K562 (cell line): Measurements from ENCODE around the gene HOXB3. TPM values are rescaled to one million over a fixed set of nuclear protein-coding genes. Genes with fewer than 3 reads are reported as not detected.

Experiments
- BRD9 ChIP-seq: fragments of 450-650 bp; IDR thresholded peaks from 2 replicates; pipeline ENCODE4 v1.6.1; 2018; ENCODE audit warnings: low read depth; ENCODE audit not compliant: partially characterized antibody
- ELF1 ChIP-seq: fragments of 200-800 bp; sonication (Bioruptor generic); IDR thresholded peaks from 2 replicates; pipeline ENCODE4 v1.6.1; 2016; ENCODE audit warnings: missing genetic modification characterization, missing compliant biosample characterization
- NCOA6 ChIP-seq: fragments of 450-650 bp; IDR thresholded peaks from 2 replicates; pipeline ENCODE4 v1.6.1; 2017; ENCODE audit warnings: mild to moderate bottlenecking
- NR2C1 ChIP-seq, 2 experiments: fragments of 450-650 bp; IDR thresholded peaks; 2 replicates each; pipeline ENCODE4 v1.6.1; 2017; ENCODE audit warnings: mild to moderate bottlenecking in 2 of 2, antibody characterized with exemption in 1 of 2, inconsistent platforms in 1 of 2, missing compliant biosample characterization in 1 of 2, missing genetic modification characterization in 1 of 2
- RBM34 ChIP-seq: fragments of 200-400 bp; formaldehyde crosslinking; IDR thresholded peaks from 2 replicates; pipeline ENCODE4 v1.6.1; 2018; ENCODE audit warnings: low read length, borderline replicate concordance; ENCODE audit not compliant: insufficient read depth
- SRSF9 ChIP-seq: fragments of 200-400 bp; formaldehyde crosslinking; IDR thresholded peaks from 2 replicates; pipeline ENCODE4 v1.6.1; 2017; ENCODE audit warnings: low read depth, low read length, borderline replicate concordance
- ZNF197 ChIP-seq: fragments of 200-800 bp; sonication (Bioruptor generic); IDR thresholded peaks from 2 replicates; pipeline ENCODE4 v1.6.1; 2016; ENCODE audit warnings: low read depth, missing genetic modification characterization, missing compliant biosample characterization
- ZNF212 ChIP-seq: fragments of 450-650 bp; formaldehyde crosslinking; IDR thresholded peaks from 2 replicates; pipeline ENCODE4 v1.4.0; 2020; ENCODE audit warnings: mild to moderate bottlenecking
- ZNF551 ChIP-seq: fragments of 250-450 bp; sonication (Bioruptor Pico); IDR thresholded peaks from 2 replicates; pipeline ENCODE4 v1.5.0; 2021; ENCODE audit warnings: mild to moderate bottlenecking, moderate library complexity
- polyA plus RNA-seq, 8 experiments: library from polyadenylated mRNA; depleted of rRNA in 4 of 8; stranded (reverse) in 5 of 8; unstranded in 3 of 8; fragments of >200 nt; fragmentation: Nextera tagmentation in 2 of 8; fragmentation: Illumina TruSeq in 1 of 8; extraction: Ambion mirVana in 2 of 8; extraction: Trizol in 1 of 8; gene quantifications; 2 replicates each; pipeline versions ENCODE4 v1.2.1 to v1.2.3, GENCODE V29; 2011 to 2014; ENCODE audit warnings: inconsistent platforms in 1 of 8, missing spikeins in 1 of 8
- total RNA-seq, 7 experiments: library from RNA; depleted of rRNA in 6 of 7; stranded (reverse); fragments of >200 nt in 6 of 7; fragmentation: Illumina TruSeq in 2 of 7; extraction: Trizol in 2 of 7; gene quantifications; 2 replicates each; pipeline versions ENCODE4 v1.2.1 to v1.2.3, GENCODE V29; 2011 to 2021; ENCODE audit warnings: low replicate concordance in 1 of 7
- TF ChIP-seq, protein P1 (sequence below), 2 experiments: fragments of 450-650 bp; IDR thresholded peaks; 2 replicates each; pipeline ENCODE4 v1.6.1; 2018; ENCODE audit warnings: mild to moderate bottlenecking in 2 of 2, low read depth in 1 of 2; ENCODE audit not compliant: partially characterized antibody in 2 of 2
- TF ChIP-seq, protein P2 (sequence below), 2 experiments: IDR thresholded peaks; 2 replicates each; pipeline ENCODE4 v1.6.1; 2011; ENCODE audit warnings: borderline replicate concordance in 1 of 2, control low read depth in 1 of 2, low read depth in 1 of 2, low read length in 1 of 2, mild to moderate bottlenecking in 1 of 2, mixed read lengths in 1 of 2, moderate library complexity in 1 of 2; ENCODE audit not compliant: insufficient read depth in 1 of 2, insufficient read length in 1 of 2, poor library complexity in 1 of 2, severe bottlenecking in 1 of 2; ENCODE audit errors: extremely low read depth in 1 of 2
- TF ChIP-seq, protein P3 (sequence below): fragments of 450-650 bp; formaldehyde crosslinking; IDR thresholded peaks from 2 replicates; pipeline ENCODE4 v1.4.0; 2020; ENCODE audit warnings: mild to moderate bottlenecking
- TF ChIP-seq, protein P4 (sequence below): fragments of 250-450 bp; sonication (Bioruptor Pico); IDR thresholded peaks from 2 replicates; pipeline ENCODE4 v1.4.0; 2020; ENCODE audit warnings: mild to moderate bottlenecking
- TF ChIP-seq, protein P5 (sequence below): fragments of 450-650 bp; formaldehyde crosslinking; IDR thresholded peaks from 2 replicates; pipeline ENCODE4 v1.4.0; 2022; ENCODE audit warnings: missing genetic modification characterization
- TF ChIP-seq, protein P6 (sequence below): fragments of 250-450 bp; sonication (Bioruptor Pico); IDR thresholded peaks from 2 replicates; pipeline ENCODE4 v1.8.0; 2022; ENCODE audit warnings: inconsistent platforms

Gene HOXB3
- total and polyA plus RNA-seq, 9 of the 15 experiments (the other 6 are each of a cell fraction or from before 2014, with no cell fraction given) = 2.4 to 41.3 (median 20.2) TPM

DNA sequence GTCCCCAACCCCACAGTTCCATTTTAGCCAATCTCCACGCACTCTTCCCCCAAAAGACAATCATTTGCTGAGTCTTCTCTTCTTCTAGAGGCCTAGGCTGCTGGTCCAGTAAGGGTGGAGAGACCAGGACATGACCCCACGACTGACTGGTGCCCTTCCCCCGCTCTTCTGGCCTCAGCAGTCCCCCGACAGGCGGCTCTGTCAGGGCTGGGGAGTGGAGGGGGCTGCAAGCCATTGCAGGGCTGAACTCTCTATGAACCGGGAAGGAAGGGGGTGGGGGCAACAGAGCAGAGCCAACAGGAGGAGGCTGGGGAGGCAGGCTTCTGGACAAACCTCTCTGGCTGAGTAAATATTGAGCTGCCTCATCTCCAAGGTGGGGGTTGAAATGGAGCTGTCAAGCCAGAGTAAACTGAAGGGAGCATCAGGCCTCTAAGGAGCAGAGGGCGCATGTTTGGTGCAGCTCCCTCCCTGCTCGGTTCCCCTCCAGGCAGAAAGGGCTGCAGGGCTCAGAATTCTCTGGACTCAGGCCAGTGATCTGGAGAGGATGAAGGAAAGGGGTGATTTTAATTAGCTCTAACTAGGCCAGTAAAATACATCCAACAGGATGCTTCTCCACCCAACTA is 67.9 kb downstream of the HOXB3 start (continued):
- TF ChIP-seq RBM34 = no peak
- no peak for TF ChIP-seq ZNF551 (CRISPR knock-in tag)
- TF ChIP-seq, protein P1, sequence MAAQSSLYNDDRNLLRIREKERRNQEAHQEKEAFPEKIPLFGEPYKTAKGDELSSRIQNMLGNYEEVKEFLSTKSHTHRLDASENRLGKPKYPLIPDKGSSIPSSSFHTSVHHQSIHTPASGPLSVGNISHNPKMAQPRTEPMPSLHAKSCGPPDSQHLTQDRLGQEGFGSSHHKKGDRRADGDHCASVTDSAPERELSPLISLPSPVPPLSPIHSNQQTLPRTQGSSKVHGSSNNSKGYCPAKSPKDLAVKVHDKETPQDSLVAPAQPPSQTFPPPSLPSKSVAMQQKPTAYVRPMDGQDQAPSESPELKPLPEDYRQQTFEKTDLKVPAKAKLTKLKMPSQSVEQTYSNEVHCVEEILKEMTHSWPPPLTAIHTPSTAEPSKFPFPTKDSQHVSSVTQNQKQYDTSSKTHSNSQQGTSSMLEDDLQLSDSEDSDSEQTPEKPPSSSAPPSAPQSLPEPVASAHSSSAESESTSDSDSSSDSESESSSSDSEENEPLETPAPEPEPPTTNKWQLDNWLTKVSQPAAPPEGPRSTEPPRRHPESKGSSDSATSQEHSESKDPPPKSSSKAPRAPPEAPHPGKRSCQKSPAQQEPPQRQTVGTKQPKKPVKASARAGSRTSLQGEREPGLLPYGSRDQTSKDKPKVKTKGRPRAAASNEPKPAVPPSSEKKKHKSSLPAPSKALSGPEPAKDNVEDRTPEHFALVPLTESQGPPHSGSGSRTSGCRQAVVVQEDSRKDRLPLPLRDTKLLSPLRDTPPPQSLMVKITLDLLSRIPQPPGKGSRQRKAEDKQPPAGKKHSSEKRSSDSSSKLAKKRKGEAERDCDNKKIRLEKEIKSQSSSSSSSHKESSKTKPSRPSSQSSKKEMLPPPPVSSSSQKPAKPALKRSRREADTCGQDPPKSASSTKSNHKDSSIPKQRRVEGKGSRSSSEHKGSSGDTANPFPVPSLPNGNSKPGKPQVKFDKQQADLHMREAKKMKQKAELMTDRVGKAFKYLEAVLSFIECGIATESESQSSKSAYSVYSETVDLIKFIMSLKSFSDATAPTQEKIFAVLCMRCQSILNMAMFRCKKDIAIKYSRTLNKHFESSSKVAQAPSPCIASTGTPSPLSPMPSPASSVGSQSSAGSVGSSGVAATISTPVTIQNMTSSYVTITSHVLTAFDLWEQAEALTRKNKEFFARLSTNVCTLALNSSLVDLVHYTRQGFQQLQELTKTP (IDR thresholded peaks at IDR 0.05; ENCODE audit: low read depth in 1 of 2, partially characterized antibody in 2 of 2) = no peak
- TF ChIP-seq, protein P2, sequence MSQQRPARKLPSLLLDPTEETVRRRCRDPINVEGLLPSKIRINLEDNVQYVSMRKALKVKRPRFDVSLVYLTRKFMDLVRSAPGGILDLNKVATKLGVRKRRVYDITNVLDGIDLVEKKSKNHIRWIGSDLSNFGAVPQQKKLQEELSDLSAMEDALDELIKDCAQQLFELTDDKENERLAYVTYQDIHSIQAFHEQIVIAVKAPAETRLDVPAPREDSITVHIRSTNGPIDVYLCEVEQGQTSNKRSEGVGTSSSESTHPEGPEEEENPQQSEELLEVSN (IDR thresholded peaks at IDR 0.05; ENCODE audit: borderline replicate concordance in 1 of 2, extremely low read depth in 1 of 2, insufficient read depth in 1 of 2, insufficient read length in 1 of 2, low read depth in 1 of 2, low read length in 1 of 2, poor library complexity in 1 of 2, severe bottlenecking in 1 of 2) = peak in 1 of 2 experiments; percentile 55
- peak; percentile 55; the same call in 1 of the 2 replicates for TF ChIP-seq NCOA6
- TF ChIP-seq, protein P3, sequence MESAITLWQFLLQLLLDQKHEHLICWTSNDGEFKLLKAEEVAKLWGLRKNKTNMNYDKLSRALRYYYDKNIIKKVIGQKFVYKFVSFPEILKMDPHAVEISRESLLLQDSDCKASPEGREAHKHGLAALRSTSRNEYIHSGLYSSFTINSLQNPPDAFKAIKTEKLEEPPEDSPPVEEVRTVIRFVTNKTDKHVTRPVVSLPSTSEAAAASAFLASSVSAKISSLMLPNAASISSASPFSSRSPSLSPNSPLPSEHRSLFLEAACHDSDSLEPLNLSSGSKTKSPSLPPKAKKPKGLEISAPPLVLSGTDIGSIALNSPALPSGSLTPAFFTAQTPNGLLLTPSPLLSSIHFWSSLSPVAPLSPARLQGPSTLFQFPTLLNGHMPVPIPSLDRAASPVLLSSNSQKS = no peak
- no peak for TF ChIP-seq SRSF9
- TF ChIP-seq, protein P4, sequence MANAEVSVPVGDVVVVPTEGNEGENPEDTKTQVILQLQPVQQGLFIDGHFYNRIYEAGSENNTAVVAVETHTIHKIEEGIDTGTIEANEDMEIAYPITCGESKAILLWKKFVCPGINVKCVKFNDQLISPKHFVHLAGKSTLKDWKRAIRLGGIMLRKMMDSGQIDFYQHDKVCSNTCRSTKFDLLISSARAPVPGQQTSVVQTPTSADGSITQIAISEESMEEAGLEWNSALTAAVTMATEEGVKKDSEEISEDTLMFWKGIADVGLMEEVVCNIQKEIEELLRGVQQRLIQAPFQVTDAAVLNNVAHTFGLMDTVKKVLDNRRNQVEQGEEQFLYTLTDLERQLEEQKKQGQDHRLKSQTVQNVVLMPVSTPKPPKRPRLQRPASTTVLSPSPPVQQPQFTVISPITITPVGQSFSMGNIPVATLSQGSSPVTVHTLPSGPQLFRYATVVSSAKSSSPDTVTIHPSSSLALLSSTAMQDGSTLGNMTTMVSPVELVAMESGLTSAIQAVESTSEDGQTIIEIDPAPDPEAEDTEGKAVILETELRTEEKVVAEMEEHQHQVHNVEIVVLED (CRISPR knock-in tag) = no peak
- TF ChIP-seq ZNF212 (CRISPR knock-in tag) = no peak
- peak; percentile 47; the same call in 1 of the 2 replicates for TF ChIP-seq NR2C1 (IDR thresholded peaks at IDR 0.05)
- no peak for TF ChIP-seq NR2C1 (tag; IDR thresholded peaks at IDR 0.05)
- no peak for TF ChIP-seq BRD9
- TF ChIP-seq, protein P5, sequence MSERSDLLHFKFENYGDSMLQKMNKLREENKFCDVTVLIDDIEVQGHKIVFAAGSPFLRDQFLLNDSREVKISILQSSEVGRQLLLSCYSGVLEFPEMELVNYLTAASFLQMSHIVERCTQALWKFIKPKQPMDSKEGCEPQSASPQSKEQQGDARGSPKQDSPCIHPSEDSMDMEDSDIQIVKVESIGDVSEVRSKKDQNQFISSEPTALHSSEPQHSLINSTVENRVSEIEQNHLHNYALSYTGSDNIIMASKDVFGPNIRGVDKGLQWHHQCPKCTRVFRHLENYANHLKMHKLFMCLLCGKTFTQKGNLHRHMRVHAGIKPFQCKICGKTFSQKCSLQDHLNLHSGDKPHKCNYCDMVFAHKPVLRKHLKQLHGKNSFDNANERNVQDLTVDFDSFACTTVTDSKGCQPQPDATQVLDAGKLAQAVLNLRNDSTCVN = no peak
- TF ChIP-seq ELF1 = no peak
- TF ChIP-seq, protein P6, sequence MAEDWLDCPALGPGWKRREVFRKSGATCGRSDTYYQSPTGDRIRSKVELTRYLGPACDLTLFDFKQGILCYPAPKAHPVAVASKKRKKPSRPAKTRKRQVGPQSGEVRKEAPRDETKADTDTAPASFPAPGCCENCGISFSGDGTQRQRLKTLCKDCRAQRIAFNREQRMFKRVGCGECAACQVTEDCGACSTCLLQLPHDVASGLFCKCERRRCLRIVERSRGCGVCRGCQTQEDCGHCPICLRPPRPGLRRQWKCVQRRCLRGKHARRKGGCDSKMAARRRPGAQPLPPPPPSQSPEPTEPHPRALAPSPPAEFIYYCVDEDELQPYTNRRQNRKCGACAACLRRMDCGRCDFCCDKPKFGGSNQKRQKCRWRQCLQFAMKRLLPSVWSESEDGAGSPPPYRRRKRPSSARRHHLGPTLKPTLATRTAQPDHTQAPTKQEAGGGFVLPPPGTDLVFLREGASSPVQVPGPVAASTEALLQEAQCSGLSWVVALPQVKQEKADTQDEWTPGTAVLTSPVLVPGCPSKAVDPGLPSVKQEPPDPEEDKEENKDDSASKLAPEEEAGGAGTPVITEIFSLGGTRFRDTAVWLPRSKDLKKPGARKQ (CRISPR knock-in tag) = no peak
- no peak for TF ChIP-seq ZNF197 (CRISPR knock-in tag)
